Subcutaneous abdominal adipose tissue (tissue), 5 donors: ENCODE results near the gene CA10.

Experiments
- H3K27ac ChIP-seq: one replicate; pipeline ENCODE4 v1.7.0; 2013; ENCODE audit warnings: low read depth, mild to moderate bottlenecking, inconsistent platforms, low read length, moderate library complexity
- H3K27me3 ChIP-seq, 5 donors: one replicate each; pipeline ENCODE4 v1.7.0; 2013; ENCODE audit warnings: low read length in 5 of 5, inconsistent platforms in 1 of 5; ENCODE audit not compliant: control insufficient read depth in 5 of 5, insufficient read depth in 4 of 5
- H3K36me3 ChIP-seq, 5 donors: one replicate each; pipeline ENCODE4 v1.7.0; 2013; ENCODE audit warnings: low read length in 5 of 5; ENCODE audit not compliant: control insufficient read depth in 5 of 5, insufficient read depth in 5 of 5
- H3K4me1 ChIP-seq, 5 donors: one replicate each; pipeline ENCODE4 v1.7.0; 2013; ENCODE audit warnings: low read length in 5 of 5, mild to moderate bottlenecking in 3 of 5, moderate library complexity in 1 of 5; ENCODE audit not compliant: control insufficient read depth in 5 of 5, insufficient read depth in 5 of 5
- H3K4me3 ChIP-seq, 5 donors: one replicate each; pipeline ENCODE4 v1.7.0; 2013; ENCODE audit warnings: low read length in 5 of 5, low read depth in 1 of 5
- H3K9ac ChIP-seq, 5 donors: one replicate each; pipeline ENCODE4 v1.7.0; 2013; ENCODE audit warnings: low read length in 5 of 5, mild to moderate bottlenecking in 4 of 5, moderate library complexity in 3 of 5
- H3K9me3 ChIP-seq, 5 donors: one replicate each; pipeline ENCODE4 v1.7.0; 2013; ENCODE audit warnings: low read length in 5 of 5; ENCODE audit not compliant: control insufficient read depth in 5 of 5
- donor health status: healthy.
- donor health status: healthy.
- donor health status: healthy.
- donor health status: healthy.
- donor health status: healthy.

CA10 gene

DNA sequence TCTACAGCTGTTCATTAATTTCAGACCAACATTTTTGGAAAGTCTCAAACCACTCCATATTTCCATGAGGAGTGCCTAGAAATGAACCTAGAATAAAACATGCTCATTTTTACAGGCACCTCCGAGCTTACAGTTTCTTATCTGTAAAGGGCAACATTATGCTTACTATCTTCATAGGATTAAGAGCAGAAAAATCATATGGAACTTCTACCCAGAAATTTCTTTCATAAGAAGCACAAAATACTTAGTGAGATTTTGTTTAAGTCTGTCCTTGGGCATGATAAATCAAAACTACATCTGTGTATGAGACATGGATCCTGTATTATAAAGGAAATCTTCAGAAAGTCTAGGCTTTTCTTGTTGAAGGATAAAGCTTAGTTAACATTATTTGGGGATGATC is 187.4 kb downstream of the CA10 start:
- Histone ChIP-seq H3K36me3 (no peaks in the 10 kb centered on the region), H3K27ac (no peak overlapping the region), H3K9ac (no peak overlapping the region), H3K4me3 (no peak overlapping the region), H3K27me3 (no peaks in the 10 kb centered on the region), H3K9me3 (peaks cover 0 to 5% (median 0%) of the 10 kb centered on the region in 5 donors), H3K4me1 (no peaks in the 10 kb centered on the region)

DNA sequence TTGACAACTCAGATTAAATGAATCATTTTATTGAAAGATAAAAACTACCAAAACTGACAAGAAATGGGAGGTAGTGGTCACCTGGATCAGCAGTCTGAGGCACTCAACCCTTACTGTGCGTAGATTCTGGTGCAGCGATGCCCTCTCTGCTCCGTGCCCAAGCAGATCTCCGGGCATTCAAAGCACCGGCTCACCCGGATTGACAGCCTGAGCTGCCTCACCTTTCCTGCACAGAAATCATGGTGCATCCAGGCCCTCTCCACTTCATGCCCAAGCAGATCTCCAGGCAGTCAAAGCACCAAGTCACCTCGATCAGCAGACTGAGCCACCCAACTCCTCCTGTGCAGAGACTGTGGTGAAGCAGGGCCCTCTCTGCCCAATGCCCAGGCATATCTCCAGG is 196.8 kb downstream of the CA10 start:
- Histone ChIP-seq H3K9me3 (peaks cover 0 to 12% (median 12%) of the 10 kb centered on the region in 5 donors), H3K36me3 (no peaks in the 10 kb centered on the region), H3K4me3 (no peak overlapping the region), H3K9ac (no peak overlapping the region), H3K27ac (no peak overlapping the region), H3K4me1 (no peaks in the 10 kb centered on the region), H3K27me3 (no peaks in the 10 kb centered on the region)

DNA sequence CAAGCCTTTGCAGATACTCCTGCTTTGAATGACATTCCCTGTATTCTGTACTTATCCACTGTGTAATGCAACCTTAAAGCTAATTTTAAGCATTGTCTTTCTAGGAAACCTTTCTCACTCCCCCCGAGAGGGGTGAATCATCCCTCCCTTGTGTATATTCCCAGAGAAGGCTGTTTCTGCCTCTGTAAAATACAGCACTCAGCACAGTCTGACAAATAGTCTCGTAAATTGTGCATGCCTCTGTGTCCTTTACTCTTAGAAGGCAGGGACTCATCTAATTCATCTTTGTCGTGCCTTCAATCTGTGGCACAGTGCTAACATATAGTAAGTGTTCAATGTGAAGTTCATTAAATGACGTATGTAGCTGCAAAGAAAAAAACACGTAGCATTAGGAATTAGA is 200.7 kb downstream of the CA10 start:
- no peaks in the 10 kb centered on the region for H3K4me1 ChIP-seq
- H3K27ac ChIP-seq, result no peak overlapping the region
- H3K9me3 ChIP-seq, result peaks cover 0 to 12% (median 12%) of the 10 kb centered on the region in 5 donors
- no peak overlapping the region for H3K4me3 ChIP-seq
- no peaks in the 10 kb centered on the region for H3K36me3 ChIP-seq
- H3K27me3 ChIP-seq, result no peaks in the 10 kb centered on the region
- no peak overlapping the region for H3K9ac ChIP-seq

DNA sequence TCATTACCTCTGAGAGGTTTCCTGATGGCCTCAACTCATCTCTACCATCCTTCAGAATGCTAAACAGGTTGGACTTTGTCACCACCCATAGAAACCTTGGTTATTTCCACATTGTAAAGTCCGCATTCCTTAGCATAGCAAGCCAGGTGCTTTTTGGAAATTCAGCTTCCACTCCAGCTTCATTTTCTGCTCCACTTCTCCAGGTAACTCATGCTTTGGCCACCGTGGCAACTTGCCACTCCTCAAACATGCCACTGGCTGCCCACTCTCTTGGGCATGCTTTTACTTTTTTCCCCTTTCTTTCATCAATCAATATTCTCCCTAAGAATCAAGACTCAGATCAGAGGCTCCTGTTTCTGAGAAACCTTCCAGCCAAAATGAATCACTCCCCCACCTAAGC is 203.3 kb downstream of the CA10 start:
- Histone ChIP-seq H3K36me3 (no peaks in the 10 kb centered on the region), H3K9ac (no peak overlapping the region), H3K27me3 (no peaks in the 10 kb centered on the region)

DNA sequence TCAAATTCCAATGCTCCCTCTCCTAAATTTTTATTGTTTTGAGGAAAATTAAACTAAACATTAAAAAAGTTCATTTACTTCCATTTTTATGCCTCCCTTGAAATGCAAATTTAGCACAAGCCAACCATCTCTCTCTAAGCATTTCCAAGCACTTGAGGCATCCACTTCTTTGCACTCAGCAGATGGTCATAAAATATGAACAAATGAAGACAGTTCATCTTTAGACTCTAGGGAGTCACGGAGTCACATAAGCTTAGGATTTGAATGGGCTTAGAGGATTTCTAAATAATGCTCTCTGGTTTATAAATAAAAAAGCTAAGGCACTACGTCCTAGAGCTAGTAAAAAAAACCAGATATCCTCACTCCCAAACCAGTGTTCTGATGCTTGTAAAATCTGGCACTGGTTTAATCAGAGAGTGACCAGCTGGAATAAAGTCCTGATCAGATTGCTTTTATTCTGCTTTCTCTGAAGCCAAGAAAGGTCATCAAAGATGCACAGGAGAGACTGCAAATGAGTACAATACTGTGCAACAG is 204.2 kb downstream of the CA10 start:
- Histone ChIP-seq H3K27me3 (no peaks in the 10 kb centered on the region), H3K27ac (no peak overlapping the region), H3K4me1 (no peaks in the 10 kb centered on the region), H3K9ac (no peak overlapping the region), H3K4me3 (no peak overlapping the region), H3K9me3 (peaks cover 0 to 2% (median 0%) of the 10 kb centered on the region in 5 donors), H3K36me3 (no peaks in the 10 kb centered on the region)

More for the DNA sequence above, 203.3 kb downstream of the CA10 start:
- H3K4me3 ChIP-seq, result no peak overlapping the region
- H3K9me3 ChIP-seq, result peaks cover 0 to 2% (median 0%) of the 10 kb centered on the region in 5 donors
- H3K4me1 ChIP-seq, result no peaks in the 10 kb centered on the region
- H3K27ac ChIP-seq, result no peak overlapping the region

DNA sequence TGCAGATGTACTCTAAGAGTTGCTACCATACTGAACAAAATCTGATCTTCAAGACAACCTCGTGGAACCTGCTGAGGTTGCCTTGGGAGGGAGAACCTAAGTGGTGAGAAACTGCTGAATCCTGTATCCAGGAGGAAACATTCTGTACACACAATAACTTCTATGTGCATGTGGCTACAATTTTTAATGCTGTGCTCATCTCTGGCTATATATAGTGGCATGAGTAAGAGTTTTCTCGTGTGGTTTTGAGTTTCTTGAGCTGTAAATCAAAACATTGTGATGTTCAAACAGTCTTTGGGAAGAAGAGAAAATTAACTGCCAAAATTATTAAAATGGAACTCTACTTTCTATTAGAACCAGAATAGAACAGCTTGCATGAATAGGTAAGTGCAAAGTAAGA is 206.8 kb downstream of the CA10 start:
- no peak overlapping the region for H3K9ac ChIP-seq
- no peak overlapping the region for H3K4me3 ChIP-seq
- H3K4me1 ChIP-seq, result peaks cover 0 to 6% (median 0%) of the 10 kb centered on the region in 5 donors
- H3K27me3 ChIP-seq, result no peaks in the 10 kb centered on the region
- no peak overlapping the region for H3K27ac ChIP-seq
- no peaks in the 10 kb centered on the region for H3K36me3 ChIP-seq
- peaks cover 0 to 2% (median 0%) of the 10 kb centered on the region in 5 donors for H3K9me3 ChIP-seq

DNA sequence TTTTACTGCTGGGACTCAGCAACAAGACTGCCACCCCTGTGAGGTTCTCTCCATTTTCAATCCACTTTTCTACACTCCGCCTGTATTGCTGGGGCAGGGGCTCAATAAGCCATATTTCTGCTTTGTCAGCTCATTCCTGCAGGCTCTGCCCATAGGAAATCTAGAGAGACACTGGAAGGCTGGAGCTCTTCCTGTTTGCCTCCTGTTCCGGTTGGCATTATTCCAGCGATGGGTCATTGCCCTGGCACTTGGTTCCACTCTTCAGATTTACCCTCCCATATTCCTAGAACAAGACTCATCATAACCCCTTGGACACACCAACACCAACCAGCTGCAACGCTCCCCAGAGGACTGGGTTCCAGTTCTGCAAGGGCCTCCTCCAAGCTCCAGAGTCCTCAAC is 210.4 kb downstream of the CA10 start:
- H3K9ac ChIP-seq, result no peak overlapping the region
- H3K4me3 ChIP-seq, result no peak overlapping the region
- no peaks in the 10 kb centered on the region for H3K27me3 ChIP-seq
- H3K27ac ChIP-seq, result no peak overlapping the region
- H3K9me3 ChIP-seq, result peaks cover 0 to 2% (median 0%) of the 10 kb centered on the region in 5 donors
- no peaks in the 10 kb centered on the region for H3K36me3 ChIP-seq
- H3K4me1 ChIP-seq, result peaks cover 0 to 6% (median 0%) of the 10 kb centered on the region in 5 donors

DNA sequence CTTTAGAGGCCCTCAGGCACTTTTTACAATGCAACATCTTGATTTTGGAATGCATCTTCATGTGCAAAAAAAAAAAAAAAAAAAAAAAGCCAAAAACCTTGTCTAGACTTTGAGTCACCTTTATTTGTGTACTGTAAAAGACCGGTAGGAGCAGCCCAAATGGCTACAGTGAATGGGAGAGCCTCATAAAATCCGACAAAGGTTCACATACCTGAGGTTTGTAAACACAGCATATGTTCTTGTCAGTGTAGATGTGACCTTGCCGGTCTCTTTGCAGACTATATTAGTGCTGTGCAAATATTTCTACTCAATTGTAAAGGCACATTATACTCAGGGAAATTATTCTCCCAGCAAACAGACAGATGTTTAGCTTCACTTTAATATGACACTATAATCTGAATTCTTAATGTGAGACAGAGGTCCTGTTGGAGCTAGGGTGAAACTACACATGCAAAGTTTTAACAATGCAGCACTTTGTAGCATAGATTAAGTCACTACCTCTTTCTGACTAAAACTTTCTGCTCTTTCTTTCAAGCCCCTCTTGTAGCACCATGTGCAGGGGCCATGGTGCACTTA is 211.3 kb downstream of the CA10 start:
- no peak overlapping the region for H3K27ac ChIP-seq
- peaks cover 0 to 2% (median 0%) of the 10 kb centered on the region in 5 donors for H3K9me3 ChIP-seq
- no peak overlapping the region for H3K9ac ChIP-seq
- H3K4me1 ChIP-seq, result peaks cover 0 to 6% (median 0%) of the 10 kb centered on the region in 5 donors
- H3K36me3 ChIP-seq, result no peaks in the 10 kb centered on the region
- no peaks in the 10 kb centered on the region for H3K27me3 ChIP-seq
- no peak overlapping the region for H3K4me3 ChIP-seq

DNA sequence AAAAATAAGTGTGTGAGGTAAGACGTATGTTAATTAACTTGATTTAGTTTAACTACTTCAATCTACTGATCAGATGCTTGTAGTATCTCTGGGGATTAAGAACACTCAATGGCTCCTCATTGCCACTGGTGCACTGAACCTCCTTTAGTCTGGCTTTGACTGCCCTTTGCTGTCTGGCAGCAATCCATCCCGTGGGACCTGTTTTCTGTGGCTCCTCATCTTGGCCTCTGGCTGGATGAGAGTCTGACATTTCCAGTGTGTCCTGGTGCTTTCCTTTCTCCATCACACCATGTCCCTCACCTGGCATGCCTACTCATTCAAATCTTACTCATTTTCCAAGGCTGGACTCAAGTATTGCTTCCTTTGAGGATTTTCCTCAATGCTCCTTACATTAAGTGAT is 212.2 kb downstream of the CA10 start:
- Histone ChIP-seq H3K9ac (no peak overlapping the region), H3K36me3 (no peaks in the 10 kb centered on the region), H3K27me3 (no peaks in the 10 kb centered on the region), H3K27ac (no peak overlapping the region), H3K4me1 (peaks cover 0 to 6% (median 0%) of the 10 kb centered on the region in 5 donors), H3K9me3 (peaks cover 0 to 2% (median 0%) of the 10 kb centered on the region in 5 donors), H3K4me3 (no peak overlapping the region)

DNA sequence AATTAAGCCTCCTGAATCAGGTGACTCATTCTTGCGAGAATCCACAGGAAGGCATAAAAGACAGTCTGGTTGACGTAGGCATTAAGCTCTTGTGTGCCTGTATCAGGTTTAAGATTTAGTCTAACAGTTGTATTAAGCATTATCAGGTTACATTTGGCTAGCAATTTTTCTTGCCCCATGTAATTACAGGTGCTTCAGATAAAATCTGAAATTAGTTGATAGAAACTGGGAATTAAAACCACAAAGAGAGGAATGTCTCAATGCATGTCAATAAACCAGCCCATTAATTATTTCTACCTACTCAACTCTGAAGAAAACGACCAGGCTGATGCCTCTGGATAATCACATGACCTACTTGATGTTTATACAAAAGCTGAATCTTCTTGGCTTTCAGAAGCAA is 217.2 kb downstream of the CA10 start:
- H3K9ac ChIP-seq, result no peak overlapping the region
- no peaks in the 10 kb centered on the region for H3K9me3 ChIP-seq
- peaks cover 0 to 6% (median 0%) of the 10 kb centered on the region in 5 donors for H3K27me3 ChIP-seq
- no peaks in the 10 kb centered on the region for H3K4me1 ChIP-seq
- no peak overlapping the region for H3K27ac ChIP-seq
- H3K4me3 ChIP-seq, result no peak overlapping the region
- H3K36me3 ChIP-seq, result no peaks in the 10 kb centered on the region
